ENCODE results near the gene TVP23A. TPM values are rescaled to one million over a fixed set of nuclear protein-coding genes. Genes with fewer than 3 reads are reported as not detected.
"Not testable (repeated sequence)": the region's sequence is repeated elsewhere in the genome, so short reads cannot be mapped to it uniquely, and the experiment has no call there.

Gene TVP23A
- total and polyA plus RNA-seq, 10 donors: 0.29 to 2.2 (median 0.92) TPM; not detected in 1

DNA sequence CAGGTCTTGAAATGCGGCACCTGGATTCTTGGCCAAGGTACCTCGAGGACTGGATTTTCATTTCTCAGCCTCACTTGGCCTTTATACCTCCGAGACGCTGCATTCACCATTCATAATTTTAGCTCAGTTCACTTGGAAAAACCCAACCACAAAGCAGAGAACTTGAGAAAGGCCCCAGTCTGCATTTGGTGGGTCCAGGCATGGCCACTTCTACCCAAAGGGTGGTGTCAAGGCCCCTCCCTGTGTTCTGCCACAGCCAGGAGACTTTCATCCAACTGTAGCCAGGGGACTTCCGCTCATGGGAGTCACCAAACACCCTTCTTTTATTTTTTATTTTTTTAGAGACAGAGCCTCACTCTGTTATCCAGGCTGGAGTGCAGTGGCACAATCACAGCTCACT is 14.7 kb upstream of the TVP23A start:
- H3K9me3 ChIP-seq: peaks cover 0 to 4% (median 0%) of the 10 kb centered on the region in 8 donors
- H3K27me3 ChIP-seq (replicated peaks in 1 of 7): no peaks in the 10 kb centered on the region
- peaks cover 6 to 39% (median 14%) of the 10 kb centered on the region in 6 donors for H3K4me1 ChIP-seq
- H3K36me3 ChIP-seq: no peaks in the 10 kb centered on the region
- H3K4me3 ChIP-seq: no peak overlapping the region
- H3K27ac ChIP-seq: no peak overlapping the region
- peak; percentile 37 for DNase-seq
- intact Hi-C loops (cut with DNase I; ENCODE audit: low total_unique reads): no loop called here
- 76 to 94% (median 85%) methylated on average over 5 of the region's 5 CpGs for WGBS, 5 donors
- TF ChIP-seq, protein P1, sequence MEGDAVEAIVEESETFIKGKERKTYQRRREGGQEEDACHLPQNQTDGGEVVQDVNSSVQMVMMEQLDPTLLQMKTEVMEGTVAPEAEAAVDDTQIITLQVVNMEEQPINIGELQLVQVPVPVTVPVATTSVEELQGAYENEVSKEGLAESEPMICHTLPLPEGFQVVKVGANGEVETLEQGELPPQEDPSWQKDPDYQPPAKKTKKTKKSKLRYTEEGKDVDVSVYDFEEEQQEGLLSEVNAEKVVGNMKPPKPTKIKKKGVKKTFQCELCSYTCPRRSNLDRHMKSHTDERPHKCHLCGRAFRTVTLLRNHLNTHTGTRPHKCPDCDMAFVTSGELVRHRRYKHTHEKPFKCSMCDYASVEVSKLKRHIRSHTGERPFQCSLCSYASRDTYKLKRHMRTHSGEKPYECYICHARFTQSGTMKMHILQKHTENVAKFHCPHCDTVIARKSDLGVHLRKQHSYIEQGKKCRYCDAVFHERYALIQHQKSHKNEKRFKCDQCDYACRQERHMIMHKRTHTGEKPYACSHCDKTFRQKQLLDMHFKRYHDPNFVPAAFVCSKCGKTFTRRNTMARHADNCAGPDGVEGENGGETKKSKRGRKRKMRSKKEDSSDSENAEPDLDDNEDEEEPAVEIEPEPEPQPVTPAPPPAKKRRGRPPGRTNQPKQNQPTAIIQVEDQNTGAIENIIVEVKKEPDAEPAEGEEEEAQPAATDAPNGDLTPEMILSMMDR (IDR thresholded peaks at IDR 0.05 in 8 of 11, conservative IDR thresholded peaks at IDR 0.05 in 3 of 11): no peak
- TF ChIP-seq POLR2AphosphoS5 (IDR thresholded peaks at IDR 0.05): no peak
- no peak for TF ChIP-seq POLR2A (IDR thresholded peaks at IDR 0.05)

GRCh38 chr16:10831894-10832886 is 13.6 kb upstream of the TVP23A start:
- WGBS, 5 donors: 68 to 80% (median 72%) methylated on average over 10 of the region's 10 CpGs
- Histone ChIP-seq H3K27me3 (replicated peaks in 1 of 7) (no peaks in the 10 kb centered on the region), H3K4me3 (no peak overlapping the region), H3K4me1 (peaks cover 8 to 50% (median 24%) of the 10 kb centered on the region in 6 donors), H3K9me3 (peaks cover 0 to 4% (median 0%) of the 10 kb centered on the region in 8 donors), H3K36me3 (no peaks in the 10 kb centered on the region), H3K27ac (no peak overlapping the region)
- TF ChIP-seq, protein P1 (IDR thresholded peaks at IDR 0.05 in 8 of 11, conservative IDR thresholded peaks at IDR 0.05 in 3 of 11): no peak
- intact Hi-C loops (cut with DNase I; ENCODE audit: low total_unique reads): no loop called here
- peak; percentile 19 for DNase-seq

DNA sequence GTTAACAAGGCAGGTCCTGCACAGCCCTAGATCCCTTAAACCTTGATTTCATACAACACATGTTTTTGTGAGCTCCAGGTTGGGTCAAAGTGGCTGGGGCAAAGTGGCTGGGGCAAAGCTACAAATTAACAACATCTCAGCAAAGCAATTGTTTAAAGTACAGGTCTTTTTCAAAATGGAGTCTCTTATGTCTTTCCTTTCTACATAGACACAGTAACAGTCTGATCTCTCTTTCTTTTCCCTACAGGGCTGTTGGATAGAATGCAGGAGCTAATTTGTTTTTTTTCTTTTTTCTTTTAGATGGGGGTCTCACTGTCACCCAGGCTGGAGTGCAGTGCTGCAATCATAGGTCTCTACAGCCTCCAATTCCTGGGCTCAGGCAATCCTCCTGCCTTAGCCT is 11.6 kb upstream of the TVP23A start:
- H3K4me3 ChIP-seq; H3K27ac ChIP-seq; DNase-seq; H3K36me3 ChIP-seq; intact Hi-C loops (cut with DNase I; ENCODE audit: low total_unique reads); H3K9me3 ChIP-seq; H3K27me3 ChIP-seq (replicated peaks in 1 of 7): not testable (repeated sequence)
- peaks cover 8 to 54% (median 31%) of the 10 kb centered on the region in 6 donors for H3K4me1 ChIP-seq

DNA sequence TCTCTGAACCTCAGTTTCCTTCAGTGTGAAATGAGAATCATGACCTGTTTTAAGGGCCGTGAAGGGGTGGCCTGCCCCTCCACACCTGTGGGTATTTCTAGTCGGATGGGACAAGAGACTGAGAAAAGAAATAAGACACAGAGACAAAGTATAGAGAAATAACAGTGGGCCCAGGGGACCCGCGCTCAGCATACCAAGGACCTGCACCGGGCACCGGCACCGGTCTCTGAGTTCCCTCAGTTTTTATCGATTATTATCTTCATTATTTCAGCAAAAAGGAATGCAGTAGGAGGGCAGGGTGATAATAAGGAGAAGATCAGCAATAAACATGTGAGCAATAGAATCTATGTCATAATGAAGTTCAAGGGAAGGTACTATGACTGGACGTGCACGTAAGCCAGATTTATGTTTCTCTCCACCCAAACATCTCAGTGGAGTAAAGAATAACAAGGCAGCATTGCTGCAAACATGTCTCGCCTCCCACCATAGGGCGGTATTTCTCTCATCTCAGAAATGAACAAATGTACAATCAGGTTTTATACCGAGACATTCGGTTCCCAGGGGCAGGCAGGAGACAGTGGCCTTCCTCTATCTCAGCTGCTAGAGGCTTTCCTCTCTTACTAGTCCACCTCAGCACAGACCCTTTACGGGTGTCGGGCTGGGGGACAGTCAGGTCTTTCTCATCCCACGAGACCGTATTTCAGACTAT is 10.9 kb upstream of the TVP23A start:
- H3K4me3 ChIP-seq; H3K9me3 ChIP-seq; H3K36me3 ChIP-seq; H3K27me3 ChIP-seq (replicated peaks in 1 of 7); intact Hi-C loops (cut with DNase I; ENCODE audit: low total_unique reads): not testable (repeated sequence)
- 60 to 73% (median 65%) methylated on average over 18 of the region's 18 CpGs for WGBS, 5 donors
- Histone ChIP-seq H3K4me1 (peaks cover 8 to 54% (median 31%) of the 10 kb centered on the region in 6 donors), H3K27ac (peak overlapping the region in 7 of 8 donors; percentile 76 to 89 (median 83))
- peak; percentile 52 for DNase-seq

- peak; percentile 90 for DNase-seq
- Histone ChIP-seq H3K36me3 (no peaks in the 10 kb centered on the region), H3K4me1 (peaks cover 8 to 54% (median 31%) of the 10 kb centered on the region in 6 donors), H3K27me3 (replicated peaks in 1 of 7) (no peaks in the 10 kb centered on the region), H3K4me3 (no peak overlapping the region), H3K9me3 (no peaks in the 10 kb centered on the region), H3K27ac (peak overlapping the region in 7 of 8 donors; percentile 76 to 89 (median 83))
- TF ChIP-seq, protein P1 (IDR thresholded peaks at IDR 0.05 in 8 of 11, conservative IDR thresholded peaks at IDR 0.05 in 3 of 11): no peak
- TF ChIP-seq POLR2AphosphoS5 (IDR thresholded peaks at IDR 0.05): peak; percentile 90 to 94 (median 91)
- peak in 1 of 3 donors; percentile 13 for TF ChIP-seq POLR2A (IDR thresholded peaks at IDR 0.05)
- intact Hi-C loops (cut with DNase I; ENCODE audit: low total_unique reads): no loop called here
- 17 to 39% (median 25%) methylated on average over 15 to 17 of the region's 17 CpGs for WGBS, 5 donors
Observed at GRCh38 chr16:10828851-10829366, 10.3 kb upstream of the TVP23A start.

Data from spleen (tissue), 11 donors.